Measurements from ENCODE around the gene MLIP.
"Not testable (repeated sequence)": the region's sequence is repeated elsewhere in the genome, so short reads cannot be mapped to it uniquely, and the experiment has no call there.

Gene MLIP

GRCh38 chr6:54206510-54206909, 95.3 kb downstream of the MLIP start:
- DNase-seq (ENCODE audit: insufficient read length, low spot score) (no peak), FAIRE-seq (no peak)

GRCh38 chr6:54209983-54210382, 98.7 kb downstream of the MLIP start:
- not testable (repeated sequence) for DNase-seq (ENCODE audit: insufficient read length, low spot score)
- peak; percentile 39 for FAIRE-seq

- FAIRE-seq = no peak
- DNase-seq (ENCODE audit: insufficient read length, low spot score) = no peak
Measured at GRCh38 chr6:54214286-54214685, 103.0 kb downstream of the MLIP start.

- DNase-seq (ENCODE audit: insufficient read length, low spot score) = no peak
- FAIRE-seq = no peak
Measured at GRCh38 chr6:54216336-54216735, 105.1 kb downstream of the MLIP start.

GRCh38 chr6:54217018-54217417, 105.8 kb downstream of the MLIP start:
- FAIRE-seq = no peak
- DNase-seq (ENCODE audit: insufficient read length, low spot score) = no peak

- FAIRE-seq (no peak), DNase-seq (ENCODE audit: insufficient read length, low spot score) (no peak)
Measured at GRCh38 chr6:54222217-54222616, 111.0 kb downstream of the MLIP start.

- DNase-seq (ENCODE audit: insufficient read length, low spot score) (no peak), FAIRE-seq (no peak)
Measured at GRCh38 chr6:54232703-54233102, 121.5 kb downstream of the MLIP start.

- FAIRE-seq (no peak), DNase-seq (ENCODE audit: insufficient read length, low spot score) (no peak)
Measured at GRCh38 chr6:54234539-54234938, 123.3 kb downstream of the MLIP start.

- FAIRE-seq = no peak
- DNase-seq (ENCODE audit: insufficient read length, low spot score) = no peak
Measured at GRCh38 chr6:54236984-54237383, 125.7 kb downstream of the MLIP start.

GRCh38 chr6:54238396-54238795, 127.2 kb downstream of the MLIP start:
- no peak for FAIRE-seq
- DNase-seq (ENCODE audit: insufficient read length, low spot score) = no peak

- FAIRE-seq = no peak
- DNase-seq (ENCODE audit: insufficient read length, low spot score) = no peak
Measured at GRCh38 chr6:54243699-54244098, 132.5 kb downstream of the MLIP start.

- DNase-seq (ENCODE audit: insufficient read length, low spot score) = no peak
- no peak for FAIRE-seq
Measured at GRCh38 chr6:54244430-54244829, 133.2 kb downstream of the MLIP start.

- no peak for FAIRE-seq
- no peak for DNase-seq (ENCODE audit: insufficient read length, low spot score)
Measured at GRCh38 chr6:54245265-54245664, 134.0 kb downstream of the MLIP start.

- FAIRE-seq (peak; percentile 18), DNase-seq (ENCODE audit: insufficient read length, low spot score) (no peak)
Measured at GRCh38 chr6:54248319-54248718, 137.1 kb downstream of the MLIP start.

- FAIRE-seq (peak; percentile 21), DNase-seq (ENCODE audit: insufficient read length, low spot score) (no peak)
Measured at GRCh38 chr6:54248994-54249393, 137.8 kb downstream of the MLIP start.

GRCh38 chr6:54249812-54250211, 138.6 kb downstream of the MLIP start:
- not testable (repeated sequence) for DNase-seq (ENCODE audit: insufficient read length, low spot score)
- peak; percentile 18 for FAIRE-seq

GRCh38 chr6:54252496-54252895, 141.3 kb downstream of the MLIP start:
- FAIRE-seq = no peak
- DNase-seq (ENCODE audit: insufficient read length, low spot score) = no peak

- DNase-seq (ENCODE audit: insufficient read length, low spot score) (no peak), FAIRE-seq (no peak)
Measured at GRCh38 chr6:54252916-54253315, 141.7 kb downstream of the MLIP start.

GRCh38 chr6:54254886-54255285, 143.6 kb downstream of the MLIP start:
- DNase-seq (ENCODE audit: insufficient read length, low spot score) = no peak
- FAIRE-seq = no peak

GRCh38 chr6:54255886-54256285, 144.6 kb downstream of the MLIP start:
- FAIRE-seq = no peak
- DNase-seq (ENCODE audit: insufficient read length, low spot score) = no peak

- FAIRE-seq (peak; percentile 8), DNase-seq (ENCODE audit: insufficient read length, low spot score) (no peak)
Measured at GRCh38 chr6:54260025-54260424, 148.8 kb downstream of the MLIP start.

GRCh38 chr6:54262499-54262898, 151.3 kb downstream of the MLIP start:
- DNase-seq (ENCODE audit: insufficient read length, low spot score) = no peak
- FAIRE-seq = no peak

GRCh38 chr6:54262971-54263370, 151.7 kb downstream of the MLIP start:
- DNase-seq (ENCODE audit: insufficient read length, low spot score) (no peak), FAIRE-seq (peak; percentile 45)
